Endodermal cell (in vitro differentiated cells): ENCODE measurements around the gene LRRFIP1. TPM values are rescaled to one million over a fixed set of nuclear protein-coding genes. Genes with fewer than 3 reads are reported as not detected.

ENCODE experiments used
- DNase-seq: peaks from one replicate; pipeline ENCODE4 v3.0.0-alpha.2; 2017
- H3K27ac ChIP-seq: 2 replicates; pipeline ENCODE4 v1.5.1; 2013; ENCODE audit warnings: mild to moderate bottlenecking, low read depth, low read length, moderate library complexity
- H3K27me3 ChIP-seq: 2 replicates; pipeline ENCODE4 v1.6.1; 2013; ENCODE audit warnings: mild to moderate bottlenecking, low read length, moderate library complexity; ENCODE audit not compliant: insufficient read depth, control insufficient read depth, poor library complexity, severe bottlenecking
- H3K36me3 ChIP-seq: 2 replicates; pipeline ENCODE4 v1.7.0; 2013; ENCODE audit warnings: mild to moderate bottlenecking, low read length, moderate library complexity; ENCODE audit not compliant: control insufficient read depth, insufficient read depth
- H3K4me1 ChIP-seq: one replicate; pipeline ENCODE4 v1.7.0; 2013; ENCODE audit warnings: low read length; ENCODE audit not compliant: control insufficient read depth, insufficient read depth
- H3K4me3 ChIP-seq: 2 replicates; pipeline ENCODE4 v1.5.1; 2013; ENCODE audit warnings: mild to moderate bottlenecking, low read length, moderate library complexity
- H3K9ac ChIP-seq: 2 replicates; pipeline ENCODE4 v1.6.1; 2013; ENCODE audit warnings: mild to moderate bottlenecking, low read length, moderate library complexity; ENCODE audit not compliant: poor library complexity, severe bottlenecking; ENCODE audit errors: extremely low read depth
- H3K9me3 ChIP-seq: 2 replicates; pipeline ENCODE4 v1.6.1; 2013; ENCODE audit warnings: mild to moderate bottlenecking, low read length, moderate library complexity; ENCODE audit not compliant: control insufficient read depth
- H3K27ac Mint-ChIP-seq: 2 replicates; pipeline ENCODE4 v1.8.0; 2020; ENCODE audit warnings: mixed read lengths
- H3K27me3 Mint-ChIP-seq: 2 replicates; pipeline ENCODE4 v1.8.0; 2021; ENCODE audit warnings: mild to moderate bottlenecking, mixed read lengths; ENCODE audit not compliant: insufficient read depth
- H3K36me3 Mint-ChIP-seq: 2 replicates; pipeline ENCODE4 v1.8.0; 2020; ENCODE audit warnings: low read depth, mixed read lengths
- H3K4me1 Mint-ChIP-seq: 2 replicates; pipeline ENCODE4 v1.8.0; 2020; ENCODE audit warnings: mixed read lengths
- H3K4me3 Mint-ChIP-seq: 2 replicates; pipeline ENCODE4 v1.8.0; 2020; ENCODE audit warnings: mild to moderate bottlenecking, moderate library complexity, mixed read lengths
- H3K9me3 Mint-ChIP-seq: 2 replicates; pipeline ENCODE4 v1.8.0; 2020; ENCODE audit warnings: mild to moderate bottlenecking, mixed read lengths
- WGBS, 2 experiments: methylation state at CpG; one replicate each; pipeline versions ENCODE4 v1.1.5 to v1.1.7; 2013; ENCODE audit warnings: missing lambda C conversion rate in 2 of 2, mixed read lengths in 1 of 2; ENCODE audit not compliant: insufficient coverage in 1 of 2, insufficient read length in 1 of 2; 5-methylcytosine and 5-hydroxymethylcytosine counted together
- total RNA-seq, 2 donors: library from RNA; stranded (reverse); fragmentation: NEBNext Ultra II Directional in 1 of 2; extraction: Animal tissue kit (Norgen Biotek cat#: 25700) in 1 of 2; gene quantifications; 2 replicates in 1 of 2; 3 replicates in 1 of 2; pipeline ENCODE4 v1.2.1, GENCODE V29; 2021
- TF ChIP-seq, protein P1 (sequence below): fragments of 200-600 bp; sonication (generic); conservative IDR thresholded peaks from 2 replicates; pipeline ENCODE4 v1.5.0; 2021; ENCODE audit warnings: antibody characterized with exemption, mild to moderate bottlenecking

Gene LRRFIP1
- total RNA-seq, 2 donors from 2014 or later = 102 to 132 TPM

GRCh38 chr2:237818066-237818473 lies 190.7 kb downstream of the LRRFIP1 start:
- no peak for DNase-seq
- no peak overlapping the region for H3K27ac Mint-ChIP-seq
- 86 to 94% methylated on average over 3 to 5 of the region's 5 CpGs for WGBS, 2 experiments
- Histone ChIP-seq H3K36me3 (no peaks in the 10 kb centered on the region), H3K9me3 (no peaks in the 10 kb centered on the region), H3K4me3 (no peak overlapping the region), H3K27me3 (no peaks in the 10 kb centered on the region), H3K27ac (no peak overlapping the region), H3K4me1 (no peaks in the 10 kb centered on the region), H3K9ac (no peak overlapping the region)
- H3K9me3 Mint-ChIP-seq = no peaks in the 10 kb centered on the region
- no peaks in the 10 kb centered on the region for H3K4me1 Mint-ChIP-seq
- H3K27me3 Mint-ChIP-seq = peaks cover 5% of the 10 kb centered on the region
- H3K4me3 Mint-ChIP-seq = no peak overlapping the region
- no peaks in the 10 kb centered on the region for H3K36me3 Mint-ChIP-seq
- TF ChIP-seq, protein P1, sequence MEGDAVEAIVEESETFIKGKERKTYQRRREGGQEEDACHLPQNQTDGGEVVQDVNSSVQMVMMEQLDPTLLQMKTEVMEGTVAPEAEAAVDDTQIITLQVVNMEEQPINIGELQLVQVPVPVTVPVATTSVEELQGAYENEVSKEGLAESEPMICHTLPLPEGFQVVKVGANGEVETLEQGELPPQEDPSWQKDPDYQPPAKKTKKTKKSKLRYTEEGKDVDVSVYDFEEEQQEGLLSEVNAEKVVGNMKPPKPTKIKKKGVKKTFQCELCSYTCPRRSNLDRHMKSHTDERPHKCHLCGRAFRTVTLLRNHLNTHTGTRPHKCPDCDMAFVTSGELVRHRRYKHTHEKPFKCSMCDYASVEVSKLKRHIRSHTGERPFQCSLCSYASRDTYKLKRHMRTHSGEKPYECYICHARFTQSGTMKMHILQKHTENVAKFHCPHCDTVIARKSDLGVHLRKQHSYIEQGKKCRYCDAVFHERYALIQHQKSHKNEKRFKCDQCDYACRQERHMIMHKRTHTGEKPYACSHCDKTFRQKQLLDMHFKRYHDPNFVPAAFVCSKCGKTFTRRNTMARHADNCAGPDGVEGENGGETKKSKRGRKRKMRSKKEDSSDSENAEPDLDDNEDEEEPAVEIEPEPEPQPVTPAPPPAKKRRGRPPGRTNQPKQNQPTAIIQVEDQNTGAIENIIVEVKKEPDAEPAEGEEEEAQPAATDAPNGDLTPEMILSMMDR = no peak

DNA sequence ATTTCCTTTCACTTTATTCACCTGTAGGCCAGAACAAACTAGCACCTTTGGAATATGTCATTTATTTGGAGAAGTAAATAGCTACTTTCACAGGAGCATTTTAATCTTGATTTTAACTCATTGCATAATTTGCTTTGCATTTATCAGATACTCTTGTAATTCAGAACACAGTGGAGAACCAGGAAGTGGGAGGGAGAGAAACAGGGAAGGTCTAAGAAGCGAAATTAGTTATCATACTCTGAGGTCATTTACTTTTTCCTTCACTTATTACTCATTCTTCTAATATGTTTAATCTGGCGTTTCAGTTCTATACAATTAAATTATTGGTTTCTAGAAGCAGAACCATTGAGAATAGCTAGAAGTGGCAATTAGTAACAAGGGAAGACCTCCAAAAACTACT lies 191.8 kb downstream of the LRRFIP1 start:
- peaks cover 5% of the 10 kb centered on the region for H3K27me3 Mint-ChIP-seq
- 87% methylated on average over 2 of the region's 2 CpGs; no CpG with 5 or more reads in 1 of the 2 experiments for WGBS, 2 experiments
- H3K4me3 ChIP-seq = no peak overlapping the region
- no peak overlapping the region for H3K4me3 Mint-ChIP-seq
- H3K4me1 ChIP-seq = no peaks in the 10 kb centered on the region
- no peaks in the 10 kb centered on the region for H3K9me3 ChIP-seq
- TF ChIP-seq, protein P1 = no peak
- no peak overlapping the region for H3K9ac ChIP-seq
- no peak overlapping the region for H3K27ac Mint-ChIP-seq
- H3K27ac ChIP-seq = no peak overlapping the region
- no peaks in the 10 kb centered on the region for H3K27me3 ChIP-seq
- H3K36me3 Mint-ChIP-seq = no peaks in the 10 kb centered on the region
- DNase-seq = no peak
- H3K4me1 Mint-ChIP-seq = no peaks in the 10 kb centered on the region
- H3K36me3 ChIP-seq = no peaks in the 10 kb centered on the region
- no peaks in the 10 kb centered on the region for H3K9me3 Mint-ChIP-seq

DNA sequence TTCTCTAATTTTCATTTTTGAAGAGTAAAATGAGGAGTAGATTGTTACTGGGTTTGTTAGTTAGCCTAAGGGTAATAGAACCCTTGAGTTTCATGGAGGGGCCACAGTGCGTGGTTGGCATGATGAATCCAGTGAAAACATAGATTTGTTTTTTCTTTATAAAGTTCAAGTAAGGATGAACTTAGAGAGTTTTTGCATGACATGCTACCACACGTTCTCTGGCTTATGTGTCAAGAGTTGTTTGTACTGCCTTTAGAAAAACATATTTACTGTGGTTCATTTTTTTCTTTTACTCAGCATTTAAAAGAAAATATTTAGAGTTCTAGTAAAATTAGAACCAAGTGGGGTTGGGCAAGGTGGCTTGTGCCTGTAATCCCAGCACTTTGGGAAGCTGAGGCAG lies 193.0 kb downstream of the LRRFIP1 start:
- H3K27me3 Mint-ChIP-seq = peaks cover 5% of the 10 kb centered on the region
- 89 to 100% methylated on average over 2 of the region's 2 CpGs for WGBS, 2 experiments

More for the DNA sequence above, 193.0 kb downstream of the LRRFIP1 start:
- no peaks in the 10 kb centered on the region for H3K9me3 ChIP-seq
- no peak overlapping the region for H3K27ac ChIP-seq
- Mint-ChIP-seq H3K4me3 (no peak overlapping the region), H3K9me3 (no peaks in the 10 kb centered on the region), H3K4me1 (no peaks in the 10 kb centered on the region), H3K36me3 (no peaks in the 10 kb centered on the region), H3K27ac (no peak overlapping the region)
- no peaks in the 10 kb centered on the region for H3K4me1 ChIP-seq
- no peak for DNase-seq
- no peaks in the 10 kb centered on the region for H3K36me3 ChIP-seq
- TF ChIP-seq, protein P1 = no peak
- H3K27me3 ChIP-seq = no peaks in the 10 kb centered on the region
- no peak overlapping the region for H3K9ac ChIP-seq
- H3K4me3 ChIP-seq = no peak overlapping the region
